Measurements from ENCODE around the gene CAMTA1.

Gene CAMTA1

DNA sequence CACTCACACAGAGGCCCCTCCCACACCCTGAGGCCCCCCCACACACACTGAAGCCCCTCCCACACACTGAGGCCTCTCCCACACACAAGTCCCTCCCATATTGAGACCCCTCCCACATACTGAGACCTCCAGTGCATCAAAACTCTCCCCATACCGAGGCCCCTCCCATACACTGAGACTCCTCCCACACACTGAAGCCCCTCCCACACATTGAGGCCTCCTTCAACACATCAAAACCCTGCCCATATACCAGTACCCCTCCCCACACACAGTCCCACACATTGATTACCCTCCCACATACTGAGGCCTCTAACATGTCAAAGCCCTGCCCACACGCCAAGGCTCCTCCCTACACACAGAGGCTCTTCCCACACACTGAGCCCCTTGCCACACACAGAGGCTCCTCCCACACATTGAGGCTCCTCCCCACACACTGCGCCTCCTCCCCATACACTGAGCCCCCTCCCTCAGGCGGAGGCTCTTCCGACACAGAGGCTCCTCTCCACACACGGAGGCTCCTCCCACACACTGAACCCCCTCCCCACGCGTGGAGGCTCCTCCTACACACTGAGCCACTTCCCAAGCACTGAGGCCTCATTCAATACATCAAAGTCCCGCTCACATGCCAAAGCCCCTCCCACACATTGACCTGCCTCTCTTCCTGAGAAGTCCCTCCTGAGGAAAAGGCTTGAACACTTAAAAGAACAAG is 392.3 kb downstream of the CAMTA1 start:
- TF ChIP-seq, protein P1, sequence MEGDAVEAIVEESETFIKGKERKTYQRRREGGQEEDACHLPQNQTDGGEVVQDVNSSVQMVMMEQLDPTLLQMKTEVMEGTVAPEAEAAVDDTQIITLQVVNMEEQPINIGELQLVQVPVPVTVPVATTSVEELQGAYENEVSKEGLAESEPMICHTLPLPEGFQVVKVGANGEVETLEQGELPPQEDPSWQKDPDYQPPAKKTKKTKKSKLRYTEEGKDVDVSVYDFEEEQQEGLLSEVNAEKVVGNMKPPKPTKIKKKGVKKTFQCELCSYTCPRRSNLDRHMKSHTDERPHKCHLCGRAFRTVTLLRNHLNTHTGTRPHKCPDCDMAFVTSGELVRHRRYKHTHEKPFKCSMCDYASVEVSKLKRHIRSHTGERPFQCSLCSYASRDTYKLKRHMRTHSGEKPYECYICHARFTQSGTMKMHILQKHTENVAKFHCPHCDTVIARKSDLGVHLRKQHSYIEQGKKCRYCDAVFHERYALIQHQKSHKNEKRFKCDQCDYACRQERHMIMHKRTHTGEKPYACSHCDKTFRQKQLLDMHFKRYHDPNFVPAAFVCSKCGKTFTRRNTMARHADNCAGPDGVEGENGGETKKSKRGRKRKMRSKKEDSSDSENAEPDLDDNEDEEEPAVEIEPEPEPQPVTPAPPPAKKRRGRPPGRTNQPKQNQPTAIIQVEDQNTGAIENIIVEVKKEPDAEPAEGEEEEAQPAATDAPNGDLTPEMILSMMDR (IDR thresholded peaks at IDR 0.05; ENCODE audit: poor library complexity, severe bottlenecking) = no peak
- Histone ChIP-seq H3K4me1 (ENCODE audit: insufficient read depth, poor library complexity, severe bottlenecking) (no peaks in the 10 kb centered on the region), H3K9me3 (ENCODE audit: severe bottlenecking) (no peaks in the 10 kb centered on the region), H3K36me3 (ENCODE audit: low read depth) (no peaks in the 10 kb centered on the region), H3K4me3 (ENCODE audit: severe bottlenecking) (no peak overlapping the region), H3K27me3 (ENCODE audit: insufficient read depth, poor library complexity, severe bottlenecking) (no peaks in the 10 kb centered on the region), H3K27ac (ENCODE audit: poor library complexity, severe bottlenecking) (no peak overlapping the region)
- no peak for ATAC-seq (ENCODE audit: low read depth)
- no peak for DNase-seq (ENCODE audit: low spot score)

DNA sequence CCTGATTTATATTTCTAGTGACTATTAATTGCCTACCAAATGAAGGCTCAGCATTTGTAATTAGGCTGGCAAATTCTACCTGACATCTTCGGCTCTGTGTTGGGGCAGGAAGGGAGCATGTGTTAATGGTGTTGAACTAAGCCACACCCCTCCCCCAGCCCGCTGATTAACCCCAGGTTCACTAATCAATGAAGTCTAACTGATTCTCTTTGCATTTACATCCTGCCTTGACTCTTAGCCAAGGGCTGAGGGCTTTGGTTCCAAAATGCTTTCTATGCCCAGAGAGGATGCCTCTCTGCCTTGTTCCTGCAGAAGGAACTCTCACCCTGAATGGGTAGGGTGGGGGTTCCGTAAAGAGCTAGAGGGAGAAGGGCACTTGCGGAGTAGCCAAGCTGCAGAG is 393.1 kb downstream of the CAMTA1 start:
- no peak for ATAC-seq (ENCODE audit: low read depth)

DNA sequence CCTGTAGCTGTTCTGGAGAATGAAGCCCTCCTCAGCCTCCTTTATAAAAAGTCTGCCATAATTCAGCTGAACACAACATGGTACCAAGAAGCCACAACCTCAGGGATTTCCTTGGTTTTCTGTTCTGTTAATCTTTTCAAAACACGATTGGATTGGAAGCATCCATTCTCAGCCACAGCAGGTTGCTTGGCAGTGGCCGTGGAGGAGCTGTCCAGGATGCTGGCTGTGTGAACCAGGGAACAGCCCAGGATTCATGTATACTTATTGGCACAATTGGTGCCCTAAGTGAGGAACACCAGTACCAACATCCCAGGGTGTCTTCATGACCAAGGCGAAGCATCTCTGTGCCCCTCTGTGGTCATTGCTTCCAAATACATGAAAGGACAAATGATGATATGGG is 393.5 kb downstream of the CAMTA1 start:
- TF ChIP-seq, protein P1 (IDR thresholded peaks at IDR 0.05; ENCODE audit: poor library complexity, severe bottlenecking) = no peak
- no peak for ATAC-seq (ENCODE audit: low read depth)
- Histone ChIP-seq H3K4me1 (ENCODE audit: insufficient read depth, poor library complexity, severe bottlenecking) (no peaks in the 10 kb centered on the region), H3K4me3 (ENCODE audit: severe bottlenecking) (no peak overlapping the region), H3K36me3 (ENCODE audit: low read depth) (no peaks in the 10 kb centered on the region), H3K9me3 (ENCODE audit: severe bottlenecking) (no peaks in the 10 kb centered on the region), H3K27ac (ENCODE audit: poor library complexity, severe bottlenecking) (no peak overlapping the region), H3K27me3 (ENCODE audit: insufficient read depth, poor library complexity, severe bottlenecking) (no peaks in the 10 kb centered on the region)
- DNase-seq (ENCODE audit: low spot score) = no peak

More for the DNA sequence above, 393.1 kb downstream of the CAMTA1 start:
- DNase-seq (ENCODE audit: low spot score) = no peak
- Histone ChIP-seq H3K27ac (ENCODE audit: poor library complexity, severe bottlenecking) (no peak overlapping the region), H3K27me3 (ENCODE audit: insufficient read depth, poor library complexity, severe bottlenecking) (no peaks in the 10 kb centered on the region), H3K9me3 (ENCODE audit: severe bottlenecking) (no peaks in the 10 kb centered on the region), H3K4me3 (ENCODE audit: severe bottlenecking) (no peak overlapping the region), H3K4me1 (ENCODE audit: insufficient read depth, poor library complexity, severe bottlenecking) (no peaks in the 10 kb centered on the region), H3K36me3 (ENCODE audit: low read depth) (no peaks in the 10 kb centered on the region)
- TF ChIP-seq, protein P1 (IDR thresholded peaks at IDR 0.05; ENCODE audit: poor library complexity, severe bottlenecking) = no peak

DNA sequence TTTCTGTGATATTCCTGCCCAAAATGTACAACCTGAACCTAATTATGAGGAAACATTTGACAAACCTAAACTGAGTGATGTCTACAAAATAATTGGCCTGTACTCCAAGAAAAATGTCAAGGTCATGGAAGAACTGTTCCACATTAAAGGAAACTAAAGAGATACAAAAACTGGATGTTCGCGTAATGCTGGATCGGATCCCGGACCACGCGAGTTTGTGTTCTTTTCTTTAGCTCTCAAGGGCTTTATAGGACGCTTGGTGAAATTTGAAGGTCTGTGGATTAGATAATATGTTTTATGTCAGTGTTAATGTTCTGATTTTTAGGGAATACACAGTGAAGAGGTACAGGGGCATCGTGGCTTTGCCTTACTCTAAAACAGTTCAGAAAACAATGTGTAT is 400.5 kb downstream of the CAMTA1 start:
- Histone ChIP-seq H3K27me3 (ENCODE audit: insufficient read depth, poor library complexity, severe bottlenecking) (peaks cover 16% of the 10 kb centered on the region), H3K4me1 (ENCODE audit: insufficient read depth, poor library complexity, severe bottlenecking) (no peaks in the 10 kb centered on the region), H3K36me3 (ENCODE audit: low read depth) (no peaks in the 10 kb centered on the region), H3K27ac (ENCODE audit: poor library complexity, severe bottlenecking) (no peak overlapping the region), H3K4me3 (ENCODE audit: severe bottlenecking) (no peak overlapping the region), H3K9me3 (ENCODE audit: severe bottlenecking) (no peaks in the 10 kb centered on the region)
- DNase-seq (ENCODE audit: low spot score) (no peak), ATAC-seq (ENCODE audit: low read depth) (no peak)
- TF ChIP-seq, protein P1 (IDR thresholded peaks at IDR 0.05; ENCODE audit: poor library complexity, severe bottlenecking) = no peak

DNA sequence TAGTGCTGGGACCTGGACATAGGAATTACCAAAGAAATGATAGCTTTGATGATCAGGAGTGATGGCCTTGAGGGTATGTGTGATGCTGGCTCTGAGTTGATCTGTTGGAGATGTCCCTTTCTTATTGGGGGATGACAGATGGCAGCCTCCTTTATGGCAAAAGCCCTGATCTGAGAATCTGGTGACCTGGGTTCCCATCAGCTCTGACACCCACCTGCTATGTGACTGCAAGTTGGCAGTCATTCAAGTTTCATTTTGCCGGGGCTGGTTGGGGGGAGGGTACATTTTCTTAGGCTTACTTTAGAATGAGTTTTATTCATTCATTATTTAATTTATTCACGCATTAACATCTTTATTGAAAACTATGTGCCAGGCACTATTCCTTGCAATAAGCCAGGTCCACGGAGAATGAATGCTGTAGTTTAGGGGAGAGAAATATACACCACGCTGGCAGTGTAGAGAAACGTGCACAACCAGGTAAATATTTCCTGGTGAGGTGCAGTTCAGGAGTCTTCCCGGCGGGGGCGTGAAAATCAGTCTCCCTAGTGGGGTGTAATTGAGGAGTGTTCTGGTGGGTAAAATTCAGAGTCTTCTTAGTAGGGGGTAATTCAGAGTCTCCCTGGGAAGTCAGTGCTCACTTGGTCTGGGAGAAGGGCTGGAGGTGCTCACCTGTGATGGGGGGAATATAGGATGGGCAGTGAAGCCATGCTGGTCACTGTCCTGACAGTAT is 401.3 kb downstream of the CAMTA1 start:
- no peaks in the 10 kb centered on the region for H3K36me3 ChIP-seq (ENCODE audit: low read depth)
- H3K27me3 ChIP-seq (ENCODE audit: insufficient read depth, poor library complexity, severe bottlenecking) = peaks cover 16% of the 10 kb centered on the region
- TF ChIP-seq, protein P1 (IDR thresholded peaks at IDR 0.05; ENCODE audit: poor library complexity, severe bottlenecking) = no peak
- ATAC-seq (ENCODE audit: low read depth) (no peak), DNase-seq (ENCODE audit: low spot score) (no peak)
- H3K9me3 ChIP-seq (ENCODE audit: severe bottlenecking) = no peaks in the 10 kb centered on the region
- H3K4me1 ChIP-seq (ENCODE audit: insufficient read depth, poor library complexity, severe bottlenecking) = no peaks in the 10 kb centered on the region
- H3K27ac ChIP-seq (ENCODE audit: poor library complexity, severe bottlenecking) = no peak overlapping the region
- no peak overlapping the region for H3K4me3 ChIP-seq (ENCODE audit: severe bottlenecking)

All from RWPE2 (cell line).